ENCODE results near the gene STRIT1.
"Not testable (repeated sequence)": the region's sequence is repeated elsewhere in the genome, so short reads cannot be mapped to it uniquely, and the experiment has no call there.

Gene STRIT1

GRCh38 chr3:155312781-155313180 lies 19.3 kb upstream of the STRIT1 start:
- DNase-seq = no peak

- no peak for DNase-seq
Measured at GRCh38 chr3:155309581-155309980, 16.1 kb upstream of the STRIT1 start.

- no peak for DNase-seq
Measured at GRCh38 chr3:155308831-155309230, 15.3 kb upstream of the STRIT1 start.

GRCh38 chr3:155307183-155307582 lies 13.7 kb upstream of the STRIT1 start:
- no peak for DNase-seq

- no peak for DNase-seq
Measured at GRCh38 chr3:155304394-155304793, 10.9 kb upstream of the STRIT1 start.

- no peak for DNase-seq
Measured at GRCh38 chr3:155303540-155304097, 10.1 kb upstream of the STRIT1 start.

GRCh38 chr3:155302891-155303290 lies 9.4 kb upstream of the STRIT1 start:
- no peak for DNase-seq

- DNase-seq = no peak
Measured at GRCh38 chr3:155302481-155302880, 9.0 kb upstream of the STRIT1 start.

GRCh38 chr3:155297100-155297499 lies 3.6 kb upstream of the STRIT1 start:
- DNase-seq = no peak

- no peak for DNase-seq
Measured at GRCh38 chr3:155296413-155296812, 2.9 kb upstream of the STRIT1 start.

- DNase-seq = no peak
Measured at GRCh38 chr3:155292693-155293092, 790 bp downstream of the STRIT1 start.

- no peak for DNase-seq
Measured at GRCh38 chr3:155292133-155292532, 1.4 kb downstream of the STRIT1 start.

- DNase-seq = no peak
Measured at GRCh38 chr3:155286736-155287135, 6.7 kb downstream of the STRIT1 start.

- DNase-seq = no peak
Measured at GRCh38 chr3:155285936-155286335, 7.5 kb downstream of the STRIT1 start.

GRCh38 chr3:155283092-155284056 lies 10.1 kb downstream of the STRIT1 start:
- no peak for DNase-seq

GRCh38 chr3:155282385-155283091 lies 10.9 kb downstream of the STRIT1 start:
- DNase-seq = no peak

GRCh38 chr3:155281912-155282311 lies 11.6 kb downstream of the STRIT1 start:
- DNase-seq = no peak

GRCh38 chr3:155276089-155276488 lies 17.4 kb downstream of the STRIT1 start:
- DNase-seq = not testable (repeated sequence)

GRCh38 chr3:155275159-155275754 lies 18.2 kb downstream of the STRIT1 start:
- not testable (repeated sequence) for DNase-seq

GRCh38 chr3:155274435-155274834 lies 19.0 kb downstream of the STRIT1 start:
- DNase-seq = not testable (repeated sequence)

- DNase-seq = no peak
Measured at GRCh38 chr3:155271343-155271613, 22.2 kb downstream of the STRIT1 start.

- no peak for DNase-seq
Measured at GRCh38 chr3:155270485-155271342, 22.8 kb downstream of the STRIT1 start.

GRCh38 chr3:155270063-155270462 lies 23.4 kb downstream of the STRIT1 start:
- no peak for DNase-seq
